Umbilical cord (tissue), 2 donors: ENCODE measurements around the gene HOXB4. TPM values are rescaled to one million over a fixed set of nuclear protein-coding genes. Genes with fewer than 3 reads are reported as not detected.

ENCODE experiments used
- DNase-seq: peaks from one replicate; pipeline ENCODE4 v3.0.0-alpha.2; 2015; ENCODE audit warnings: low spot score
- total RNA-seq: library from RNA; depleted of rRNA; stranded (reverse); fragments of >200 nt; gene quantifications from one replicate; pipeline ENCODE4 v1.2.3, GENCODE V29; 2014; ENCODE audit warnings: low replicate concordance; ENCODE audit not compliant: insufficient read depth

The HOXB4 gene
- 3.4 TPM for total RNA-seq

DNA sequence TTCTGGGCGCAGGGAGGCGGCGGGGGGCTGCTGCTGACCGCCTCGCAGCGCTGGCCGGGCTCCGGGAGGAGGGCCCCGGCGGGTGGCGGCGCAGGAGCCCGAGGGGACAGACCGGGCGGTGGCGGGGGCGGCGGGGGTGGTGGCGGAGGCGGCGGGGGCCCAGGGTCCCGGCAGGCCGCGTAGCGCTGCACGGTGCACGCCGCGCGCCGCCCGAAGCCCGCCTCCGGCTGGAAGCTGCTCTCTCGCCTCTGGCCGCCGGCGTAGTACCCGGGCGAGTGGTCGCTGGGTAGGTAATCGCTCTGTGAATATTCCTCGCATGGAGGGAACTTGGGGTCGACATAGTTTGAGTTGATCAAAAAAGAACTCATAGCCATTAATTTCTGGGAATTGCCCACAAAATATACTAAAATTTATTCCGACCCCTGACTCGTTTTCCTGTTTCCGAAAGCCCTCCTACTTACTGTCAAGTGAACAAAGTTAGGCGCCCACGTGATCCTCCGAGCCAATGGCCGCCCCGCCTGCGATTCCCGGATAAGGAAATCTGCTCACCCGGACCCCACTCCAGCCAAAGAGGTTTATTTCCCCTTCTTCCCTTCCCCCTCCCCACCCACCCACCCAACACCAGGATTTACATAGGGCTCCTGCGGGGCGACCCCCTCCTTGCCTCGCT is at the start of gene HOXB4:
HOXB4 (minus strand) TSS at position 405 of the 670 bp plus-strand sequence; CDS start at position 374, 31 bp downstream.
- DNase-seq: peak; percentile 85

DNA sequence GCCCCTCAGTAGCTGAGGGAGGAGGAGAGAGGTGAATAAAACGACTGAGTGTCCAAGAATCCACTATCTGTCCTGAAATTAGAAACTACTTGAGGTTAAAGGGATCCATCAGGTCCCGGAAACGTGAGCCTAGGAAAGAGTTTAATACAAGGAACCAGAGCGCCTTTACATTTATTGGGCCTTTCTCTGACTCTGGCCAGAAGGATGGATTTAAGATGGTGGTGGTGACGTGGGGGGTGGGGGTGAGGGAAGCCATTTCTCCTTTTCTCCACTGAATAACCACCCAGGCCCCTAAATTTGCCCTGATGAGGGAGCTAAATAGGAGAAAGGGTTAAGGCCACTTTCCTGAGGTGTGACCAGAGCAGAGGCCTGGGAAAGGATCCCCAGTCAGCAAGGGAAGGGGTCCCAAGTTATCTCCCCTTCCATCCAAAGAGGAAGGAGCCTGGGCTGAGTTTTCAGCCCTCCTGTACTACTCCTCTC is 49.0 kb upstream of the HOXB4 start:
- DNase-seq: no peak

DNA sequence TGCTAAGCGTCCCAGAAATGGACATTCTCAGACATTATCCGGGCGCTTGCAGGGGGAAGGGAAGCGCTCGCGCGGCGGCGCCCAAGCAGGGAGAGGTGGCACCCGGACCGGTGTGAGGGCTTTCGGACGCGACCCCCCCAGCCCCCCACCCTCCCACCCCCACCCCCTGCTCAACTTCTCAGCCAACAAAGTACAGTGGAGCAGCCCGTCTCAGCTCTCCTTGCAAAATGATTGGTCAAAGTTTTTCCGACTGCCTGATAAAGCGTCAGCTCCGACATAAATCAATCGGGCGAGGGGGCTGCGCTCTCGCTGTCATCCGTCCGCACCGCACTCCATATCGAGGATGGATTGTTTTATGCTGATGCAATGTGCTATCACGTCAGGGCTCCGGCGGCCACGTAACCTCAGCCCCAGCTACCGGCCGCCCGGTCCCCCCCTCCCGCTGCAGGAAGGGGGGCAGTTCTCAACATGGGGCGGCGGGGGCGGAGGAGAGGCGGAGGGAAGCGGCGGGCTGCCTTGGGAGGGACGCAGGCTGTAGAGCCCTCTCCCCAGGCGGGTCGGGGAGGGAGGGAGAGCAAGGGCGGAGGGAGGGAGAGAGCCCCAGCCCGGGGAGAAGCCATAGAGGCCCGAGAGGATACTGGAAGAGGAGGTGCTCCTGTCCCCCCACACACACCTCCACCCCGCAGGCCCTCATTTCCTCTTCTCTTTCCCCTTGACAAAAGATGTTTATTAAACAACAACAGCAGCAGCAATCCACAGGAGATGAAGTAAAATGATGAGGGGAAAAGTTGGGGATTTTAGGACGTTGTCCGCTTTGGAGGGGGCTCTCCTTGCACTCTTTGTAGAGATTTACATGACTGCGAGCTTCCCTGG is 48.3 kb upstream of the HOXB4 start, which contains the start of gene HOXB9:
HOXB9 (minus strand) TSS at position 114 of the 873 bp plus-strand sequence; CDS start at position 25, 89 bp downstream.
- no peak for DNase-seq

DNA sequence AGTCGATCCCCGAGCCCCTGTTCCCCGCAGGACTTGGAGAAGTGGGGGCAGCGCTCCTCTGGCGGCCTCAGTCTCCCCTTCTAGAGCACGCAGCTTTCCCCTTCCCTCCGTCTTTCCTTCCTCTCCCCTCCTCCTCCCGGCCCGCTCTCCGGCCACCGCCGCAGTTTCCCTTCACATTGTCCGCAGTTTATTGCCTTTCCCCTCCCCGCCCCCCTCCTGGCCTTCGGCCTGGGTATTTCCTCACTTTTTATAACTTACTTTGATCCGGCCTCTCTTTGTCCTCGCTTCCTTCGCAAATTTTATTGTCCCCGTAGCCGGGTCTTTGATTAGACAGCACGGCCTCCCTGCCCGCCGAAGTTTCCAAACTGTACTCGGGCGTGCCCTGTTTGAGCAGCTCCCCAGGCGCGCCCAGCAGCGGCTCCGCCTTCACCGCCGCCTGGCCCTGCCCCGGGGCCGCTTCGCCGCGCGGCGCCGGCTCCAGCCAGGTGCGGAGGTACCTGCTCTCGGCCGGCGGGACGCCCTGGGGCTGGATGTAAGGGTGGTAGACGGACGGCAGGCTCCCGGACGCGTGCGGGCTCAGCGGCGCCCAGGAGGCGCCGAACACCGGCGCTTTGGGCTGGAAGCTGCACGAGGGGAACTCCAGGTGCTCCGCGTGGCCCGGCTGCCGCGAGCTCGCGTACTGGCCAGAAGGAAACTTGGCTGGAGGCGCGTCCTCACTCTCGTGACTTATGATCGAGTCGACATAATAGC is 47.5 kb upstream of the HOXB4 start:
- DNase-seq: no peak

DNA sequence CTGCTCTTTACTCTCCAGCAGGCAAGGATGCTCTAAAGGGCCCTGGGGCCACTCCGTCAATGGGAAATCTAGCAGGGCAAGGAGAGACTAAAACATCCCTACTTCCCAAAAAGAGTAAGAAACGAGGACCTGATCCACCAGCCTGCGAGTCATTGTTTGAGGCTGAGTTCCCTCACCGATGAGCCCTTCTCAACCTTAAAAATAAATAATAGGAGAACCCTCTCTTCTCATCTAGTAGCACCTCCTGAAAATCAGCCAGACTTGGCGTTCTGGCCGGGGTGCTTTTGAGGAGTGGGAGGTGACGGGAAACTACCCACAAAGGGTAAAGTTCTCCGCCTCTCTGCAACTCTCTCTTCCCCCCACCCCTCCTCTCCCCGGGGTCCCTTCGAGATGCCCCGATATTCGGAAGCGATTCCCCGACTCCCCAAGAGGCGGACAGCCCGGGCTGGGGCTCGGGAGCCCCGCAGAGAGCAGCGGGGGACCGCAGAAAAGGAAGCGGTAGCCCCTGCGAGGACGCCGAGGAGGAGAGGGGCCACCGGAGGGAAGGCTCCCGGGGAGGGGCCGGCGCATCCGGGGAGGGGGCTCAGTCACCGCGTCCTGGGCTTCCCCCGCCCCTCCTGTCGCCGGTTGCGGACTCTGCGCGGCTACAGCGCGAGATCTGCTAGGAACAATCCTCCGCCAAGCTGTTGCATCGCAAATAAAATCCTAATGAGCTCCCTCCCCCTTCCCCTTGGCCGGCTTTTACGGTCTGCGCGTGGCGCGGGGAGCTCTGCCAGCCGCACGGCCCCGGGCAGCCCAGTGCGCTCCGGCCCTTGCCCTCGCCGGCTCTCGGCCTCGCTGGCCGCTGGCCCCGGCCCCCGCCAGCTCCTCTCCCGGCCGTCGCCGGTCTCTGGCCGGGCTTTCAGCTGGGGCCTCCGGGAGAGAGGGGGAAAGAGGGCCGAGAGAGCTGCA is 46.7 kb upstream of the HOXB4 start:
- no peak for DNase-seq

DNA sequence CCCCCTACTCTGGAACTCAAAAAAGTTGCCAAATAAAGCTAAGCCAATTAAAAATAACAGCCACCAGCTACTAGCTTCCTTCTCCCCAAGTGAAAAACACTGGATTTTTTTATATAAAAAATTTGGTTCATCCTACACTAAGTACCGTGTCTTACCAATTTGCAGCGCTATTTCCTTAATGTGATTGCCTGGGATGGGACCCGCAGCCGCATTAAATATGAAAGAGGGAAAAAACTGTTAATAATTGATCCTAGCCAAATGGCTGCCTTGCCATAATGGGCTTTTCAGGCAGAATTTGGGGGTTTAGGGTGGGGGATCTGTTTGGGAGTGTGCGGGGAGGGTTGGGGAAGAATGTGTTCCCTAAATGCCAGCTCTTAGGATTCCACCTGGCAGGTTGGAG is 46.0 kb upstream of the HOXB4 start:
- no peak for DNase-seq

DNA sequence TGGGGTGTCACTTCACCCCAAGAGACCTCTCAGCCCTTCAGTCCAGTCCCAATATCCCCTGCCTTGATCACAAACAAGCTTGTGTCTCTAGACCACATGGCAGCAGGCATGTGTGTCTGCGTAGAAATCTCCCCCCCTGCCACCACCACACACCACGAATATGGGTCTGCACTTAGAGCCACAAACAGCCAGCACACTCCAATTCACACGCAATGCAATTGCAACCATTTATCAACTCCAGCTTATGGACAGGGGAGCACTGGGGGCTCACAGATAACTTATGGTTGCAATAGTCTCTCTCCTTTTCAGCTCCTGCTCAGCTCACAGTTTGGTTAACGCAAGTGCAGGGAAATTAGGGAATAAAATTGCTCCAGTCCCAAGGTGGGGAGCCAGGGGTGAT is 45.4 kb upstream of the HOXB4 start:
- DNase-seq: no peak

DNA sequence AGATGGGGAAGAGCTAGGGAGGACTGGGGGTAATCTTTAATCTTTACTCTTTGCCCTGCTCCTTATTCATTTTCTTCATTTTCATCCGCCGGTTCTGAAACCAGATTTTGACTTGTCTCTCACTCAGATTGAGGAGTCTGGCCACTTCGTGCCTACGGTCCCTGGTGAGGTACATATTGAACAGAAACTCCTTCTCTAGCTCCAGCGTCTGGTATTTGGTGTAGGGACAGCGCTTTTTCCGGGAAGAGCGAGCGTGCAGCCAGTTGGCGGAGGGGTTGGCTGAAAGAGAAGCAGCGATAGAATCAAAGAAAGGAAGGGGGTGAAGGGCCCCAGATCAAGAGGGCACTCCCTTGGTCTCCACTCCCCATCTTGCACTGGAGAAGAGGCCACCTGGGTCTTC is 44.7 kb upstream of the HOXB4 start:
- DNase-seq: no peak

DNA sequence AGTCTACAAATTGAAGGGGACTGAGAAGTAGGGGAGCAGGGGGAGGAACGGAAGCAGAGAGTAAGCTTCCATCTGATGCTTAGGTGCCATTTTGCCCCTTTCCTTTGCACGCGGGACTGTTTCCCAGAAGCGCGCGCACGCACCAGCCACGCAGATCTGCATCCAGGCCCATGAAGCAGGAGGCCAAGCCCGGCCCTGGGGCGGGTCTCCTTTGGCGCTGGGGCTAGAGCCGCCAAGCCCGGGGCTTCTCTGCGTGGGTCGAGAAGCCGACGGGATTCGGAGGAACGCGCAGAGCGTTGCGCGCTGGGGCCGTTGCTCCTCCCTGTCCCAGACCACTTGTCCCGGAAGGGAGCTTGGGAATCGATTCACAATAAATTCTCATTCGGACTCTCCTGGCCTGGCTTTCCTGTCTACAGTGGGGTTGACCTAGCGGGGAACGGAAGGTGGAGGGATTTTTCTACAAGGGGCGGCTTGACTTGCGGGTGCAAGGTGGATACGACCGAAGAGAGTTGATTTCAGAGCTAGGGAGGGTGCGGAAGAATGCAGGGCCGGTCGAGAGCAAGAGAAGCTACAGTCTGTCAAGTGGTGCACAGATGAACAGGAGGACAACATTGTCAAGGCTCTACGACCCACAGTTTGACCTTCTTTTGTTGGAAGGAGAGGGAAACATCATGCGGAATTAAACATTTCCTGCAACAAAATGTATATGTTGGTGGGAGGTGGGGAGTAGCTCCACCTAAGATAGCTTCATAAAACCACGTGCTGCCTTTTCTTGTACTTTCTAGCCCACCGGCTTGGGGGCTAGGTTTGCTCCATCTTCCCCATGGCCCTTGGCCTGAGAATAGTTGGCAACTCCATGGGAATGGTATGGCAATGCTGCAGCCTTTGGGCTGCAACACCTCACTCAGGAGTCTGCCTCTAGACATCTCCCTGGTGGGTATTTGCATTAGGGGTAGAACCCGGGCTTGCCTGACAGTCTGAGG is 43.6 kb upstream of the HOXB4 start:
- DNase-seq: no peak

DNA sequence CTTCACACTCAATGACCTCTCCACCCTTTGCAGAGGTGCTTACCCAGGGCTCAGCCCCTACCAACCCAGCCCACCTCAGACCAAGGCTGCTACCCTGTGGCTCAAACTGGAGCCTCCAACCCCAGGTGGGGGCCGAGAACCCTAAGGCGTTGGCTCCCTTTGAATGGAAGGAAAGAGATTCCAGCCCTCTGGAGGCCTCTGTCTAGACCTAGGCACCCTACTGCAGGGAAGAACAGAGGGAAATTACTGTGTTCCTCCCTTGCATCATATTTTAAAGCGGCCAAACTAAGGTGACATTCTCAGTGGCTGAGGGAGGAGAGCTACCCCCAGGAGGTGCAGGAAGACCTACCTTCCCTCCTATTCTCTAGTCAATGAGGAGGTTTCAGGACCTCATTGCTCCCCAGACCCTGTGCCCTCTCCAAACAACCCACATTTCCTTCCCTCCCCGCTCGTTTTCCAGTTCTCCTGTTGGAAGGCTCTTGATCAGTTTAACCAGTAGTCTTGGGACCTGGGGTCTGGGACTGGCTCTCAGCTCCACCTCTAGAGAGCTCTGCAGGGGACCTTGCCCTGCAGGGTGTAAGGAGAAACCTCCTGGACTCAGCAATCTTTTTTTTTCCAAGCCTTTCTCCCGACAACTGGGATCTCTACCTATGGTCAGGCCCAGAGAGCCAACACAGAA is 42.5 kb upstream of the HOXB4 start:
- DNase-seq: no peak

DNA sequence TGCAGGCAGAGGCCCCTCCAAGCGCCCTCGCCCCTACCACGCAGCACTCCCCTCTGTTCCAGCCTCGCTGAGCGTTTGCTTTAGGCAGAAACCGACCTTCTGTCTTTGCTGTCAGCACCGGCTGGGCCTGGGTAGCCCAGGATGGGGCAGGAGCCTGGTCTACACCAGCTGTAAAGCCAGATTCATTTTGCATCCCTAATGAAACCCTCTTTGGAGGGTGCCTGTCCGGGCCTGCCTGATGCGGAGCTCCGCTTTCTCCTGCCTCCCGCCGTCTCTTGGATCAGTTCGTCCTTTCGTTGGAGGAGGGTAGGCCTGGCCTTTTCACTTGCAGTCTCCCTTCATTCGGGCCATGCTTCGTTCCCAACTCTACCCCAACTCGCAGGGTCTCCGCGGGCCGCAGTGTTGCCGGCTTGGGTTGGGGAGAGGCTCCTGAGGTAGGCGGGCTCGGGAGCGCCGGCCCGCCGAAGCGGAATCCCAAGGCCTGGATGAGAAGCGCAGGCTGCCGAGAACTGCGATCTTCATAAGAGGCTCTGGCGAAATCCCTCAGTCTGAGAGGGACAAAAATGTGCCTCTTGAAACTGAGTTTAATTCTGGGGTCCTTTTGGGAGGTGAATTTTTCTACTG is 41.8 kb upstream of the HOXB4 start:
- no peak for DNase-seq

DNA sequence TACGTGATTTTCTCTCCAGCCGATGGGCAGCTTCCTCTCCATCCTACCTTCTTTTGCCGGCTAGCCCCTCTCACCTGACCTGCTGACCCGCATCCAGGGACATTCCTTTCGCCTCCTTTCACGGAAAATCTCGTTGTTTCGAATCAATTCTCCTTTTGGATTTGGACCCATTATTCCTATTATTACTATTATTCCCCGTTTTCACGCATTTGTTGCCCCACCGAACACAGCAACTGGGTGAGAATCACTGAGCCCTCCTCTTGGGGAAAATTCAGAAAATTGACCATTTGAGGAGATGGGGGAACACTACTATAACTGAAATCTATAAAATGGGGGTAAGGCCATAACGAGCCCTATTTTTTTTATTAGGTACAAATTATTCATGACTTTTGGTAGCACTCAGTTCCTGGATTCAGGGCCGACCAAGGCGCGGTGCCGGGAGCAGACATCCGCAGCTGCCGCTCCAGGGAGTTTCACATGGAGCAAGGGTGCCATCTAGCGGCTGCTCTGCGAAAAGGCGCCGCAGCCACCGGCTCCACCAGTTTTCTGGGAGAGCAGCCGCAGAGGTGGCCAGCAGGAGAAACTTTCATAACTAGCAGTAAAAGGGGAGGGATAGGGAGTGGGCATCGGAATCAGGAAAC is 40.2 kb upstream of the HOXB4 start:
- DNase-seq: peak; percentile 89

DNA sequence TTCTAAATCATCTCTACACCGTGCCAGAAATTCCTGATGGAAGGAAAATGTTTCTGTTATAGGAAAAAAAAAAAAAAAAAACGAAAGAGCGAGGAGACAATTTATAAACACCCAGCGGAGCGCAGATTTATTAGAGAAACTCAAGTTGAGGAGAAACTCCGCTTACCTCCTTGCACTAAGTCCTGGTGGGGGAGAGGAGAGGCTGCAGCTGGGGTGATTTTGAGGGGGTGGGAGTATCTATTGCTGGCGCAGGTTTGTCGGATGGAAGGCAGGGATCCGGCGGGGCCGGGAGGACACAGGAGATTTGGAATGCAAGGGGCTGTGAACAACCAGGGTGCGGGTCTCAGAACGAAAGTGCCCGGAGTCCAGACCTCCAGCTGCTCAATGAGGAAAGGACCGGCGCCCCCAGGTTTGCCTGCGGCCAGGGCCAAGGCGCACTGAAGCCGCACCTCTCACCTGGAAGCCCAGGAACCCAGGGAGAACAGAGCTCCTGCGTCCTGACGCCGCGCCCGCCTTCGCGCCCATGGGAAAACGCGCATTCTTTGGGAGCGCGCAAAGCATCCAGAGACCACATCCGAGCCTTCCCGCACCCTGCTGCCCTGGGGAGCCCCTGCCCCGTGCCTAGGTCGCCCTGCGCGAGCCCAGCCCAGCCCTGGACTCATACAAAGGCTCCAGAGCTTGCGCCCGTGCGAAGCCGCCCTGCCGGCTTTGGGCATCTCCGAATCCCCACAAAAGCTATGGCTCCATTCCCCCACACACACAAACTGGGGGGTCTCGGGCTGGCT is 39.5 kb upstream of the HOXB4 start:
- no peak for DNase-seq

DNA sequence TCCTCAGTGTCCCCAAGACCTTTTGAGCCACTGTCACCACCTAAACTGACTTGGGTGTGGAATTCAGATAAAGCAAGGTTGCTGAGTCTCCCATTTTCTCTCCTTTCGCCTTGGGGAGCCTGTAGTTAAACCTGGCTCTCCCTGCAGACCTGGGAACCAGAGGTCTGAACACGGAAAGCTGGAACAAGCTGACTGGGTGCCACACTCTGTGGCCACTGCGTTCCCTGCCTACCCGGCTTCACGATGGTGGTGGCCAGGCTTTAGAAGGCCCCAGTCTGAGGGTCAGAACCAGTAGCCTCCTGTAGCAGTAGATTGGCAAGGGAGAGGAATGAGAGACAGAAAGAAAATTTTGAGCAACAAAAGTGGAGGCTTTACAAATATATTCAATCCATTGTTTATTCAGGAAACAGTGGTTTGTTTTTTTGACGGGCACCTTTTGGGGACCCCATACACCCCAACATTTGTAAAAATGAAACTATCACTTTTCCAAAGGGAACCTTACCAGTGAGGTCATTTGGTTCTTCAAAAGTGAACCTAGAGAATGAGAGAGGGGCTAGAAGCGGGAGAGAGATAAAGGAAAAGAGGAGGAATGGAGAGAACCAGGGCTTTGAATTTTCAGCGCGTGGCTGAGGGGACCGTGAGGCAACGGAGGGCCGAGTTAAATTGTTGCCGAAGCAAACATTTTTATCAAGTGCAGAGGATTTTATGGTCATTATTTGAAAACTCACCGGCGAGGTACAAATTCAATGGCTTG is 38.7 kb upstream of the HOXB4 start:
- DNase-seq: no peak

DNA sequence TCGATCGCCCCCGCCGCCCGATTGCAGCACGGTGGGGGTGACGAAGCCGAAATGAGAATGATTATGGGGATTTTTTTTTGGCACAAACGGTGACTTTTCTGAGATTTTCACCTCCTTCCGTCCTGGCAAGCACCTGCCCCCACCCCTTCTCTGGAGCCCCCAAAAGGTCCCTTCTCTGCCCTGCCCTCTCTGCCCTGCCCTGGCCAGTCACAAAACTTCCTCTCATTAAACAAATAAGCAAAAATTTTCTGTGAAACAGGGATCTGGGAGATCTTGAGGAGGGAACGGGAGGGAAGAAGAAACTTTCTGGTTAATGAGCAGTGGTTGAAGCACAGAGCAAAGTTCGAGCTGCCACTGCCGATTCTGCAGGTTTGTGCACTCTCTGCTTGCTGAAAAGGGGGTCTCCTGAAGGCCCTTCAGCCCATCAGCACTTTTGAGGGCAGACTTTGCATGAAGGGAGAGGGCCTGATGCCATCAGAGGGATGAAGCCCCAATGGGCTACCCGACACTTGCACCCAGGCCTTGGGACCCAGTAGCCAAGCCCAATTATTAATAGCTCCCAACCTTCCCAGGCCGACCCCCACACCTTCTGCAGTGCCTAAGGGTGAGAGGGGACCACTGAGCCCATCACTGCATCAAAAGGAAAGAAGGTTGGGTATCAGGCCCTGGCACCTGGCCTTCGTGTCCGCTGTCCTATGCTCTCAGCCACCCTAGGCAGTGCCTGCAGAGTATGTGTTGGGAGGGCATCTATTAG is 38.0 kb upstream of the HOXB4 start:
- no peak for DNase-seq
